Gastrocnemius medialis (tissue), 4 donors: Measurements from ENCODE around the gene DNAJC18. TPM values are rescaled to one million over a fixed set of nuclear protein-coding genes. Genes with fewer than 3 reads are reported as not detected.

Source experiments
- ATAC-seq, 2 donors: fragments of 150-250 bp; one replicate each; pipeline ENCODE4 v1.9.1; 2016
- DNase-seq, 2 donors: peaks; one replicate each; pipeline ENCODE4 v3.0.0-alpha.2; 2019
- H3K27ac ChIP-seq, 4 donors: fragments of 200-600 bp; sonication (generic); 1 replicate in 1 of 4; 2 replicates in 3 of 4; pipeline ENCODE4 v1.5.1; 2016 to 2018; ENCODE audit warnings: mild to moderate bottlenecking in 2 of 4, moderate library complexity in 1 of 4
- H3K27me3 ChIP-seq, 3 donors: fragments of 200-600 bp; sonication (generic) in 2 of 3; 1 replicate in 1 of 3; 2 replicates in 2 of 3; pipeline versions ENCODE4 v1.5.1 to v1.6.0; 2016 to 2019; ENCODE audit warnings: mild to moderate bottlenecking in 1 of 3, moderate library complexity in 1 of 3
- H3K36me3 ChIP-seq, 2 donors: fragments of 200-600 bp; sonication (generic) in 1 of 2; one replicate each; pipeline ENCODE4 v1.5.1; 2017 to 2018
- H3K4me1 ChIP-seq, 2 donors: fragments of 200-600 bp; sonication (generic) in 1 of 2; one replicate each; pipeline ENCODE4 v1.5.1; 2016 to 2017; ENCODE audit warnings: mild to moderate bottlenecking in 2 of 2
- H3K4me3 ChIP-seq, 4 donors: fragments of 200-600 bp; sonication (generic) in 3 of 4; 1 replicate in 1 of 4; 2 replicates in 3 of 4; pipeline ENCODE4 v1.5.1; 2016 to 2019; ENCODE audit warnings: mild to moderate bottlenecking in 2 of 4
- H3K9me3 ChIP-seq, 3 donors: fragments of 200-600 bp; sonication (generic) in 2 of 3; 1 replicate in 1 of 3; 2 replicates in 2 of 3; pipeline ENCODE4 v1.5.1; 2016 to 2019
- CTCF ChIP-seq, 5 experiments: fragments of 450-650 bp in 3 of 5; fragments of 200-600 bp in 2 of 5; sonication (generic) in 2 of 5; IDR thresholded peaks in 4 of 5; conservative IDR thresholded peaks in 1 of 5; 1 replicate in 4 of 5; 2 replicates in 1 of 5; pipeline ENCODE4 v1.5.1; 2016 to 2019; ENCODE audit warnings: antibody characterized with exemption in 5 of 5, mild to moderate bottlenecking in 3 of 5, moderate library complexity in 3 of 5
- POLR2A ChIP-seq, 2 donors: fragments of 450-650 bp; IDR thresholded peaks; one replicate each; pipeline ENCODE4 v1.6.1; 2017; ENCODE audit warnings: antibody characterized with exemption in 2 of 2, mild to moderate bottlenecking in 2 of 2, moderate library complexity in 2 of 2
- in situ Hi-C, 4 donors: fragments of 200-750 bp; cut with MboI; loops; one replicate each; pipeline versions ENCODE4 v1.15.0 to v1.8.0; 2017; ENCODE audit warnings: low sequenced_read_pairs in 4 of 4
- intact Hi-C: fragments of 100-400 bp; cut with DNase I; formaldehyde crosslinking; loops from one replicate; pipeline ENCODE4 v1.15.1; 2023; ENCODE audit warnings: low total_unique reads
- total RNA-seq, 4 donors: library from RNA; depleted of rRNA; stranded (reverse); fragments of >200 nt; gene quantifications; one replicate each; pipeline versions ENCODE4 v1.1.0 to v1.2.3, GENCODE V29; 2016

The DNAJC18 gene
- total RNA-seq, 4 donors from 2014 or later = 5.1 to 21.7 (median 13.3) TPM

DNA sequence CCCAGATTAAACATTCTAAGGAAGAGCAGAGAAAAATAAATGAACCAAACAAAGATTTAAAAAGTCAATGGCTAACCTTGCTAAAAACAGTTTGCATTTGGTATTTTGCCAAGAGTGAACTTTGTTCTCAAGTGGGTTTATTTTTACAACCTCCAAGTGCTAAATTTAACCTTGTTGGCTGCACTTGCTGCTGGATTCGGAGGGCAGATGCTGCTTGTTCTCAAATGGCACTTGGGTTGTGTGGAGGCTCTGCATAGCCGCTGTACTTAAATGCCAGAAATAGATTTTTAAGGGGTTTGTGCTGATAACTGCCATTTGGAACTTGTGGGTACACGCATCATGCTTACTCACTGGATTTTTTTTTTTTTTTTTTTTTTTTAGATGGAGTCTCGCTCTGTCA, 22.1 kb downstream of the DNAJC18 start:
- intact Hi-C loops = loop anchor here (5.0 to 10.0 kb wide), 3 partner anchors 145 to 268 kb away; partner anchors contain the start of gene UBE2D2
- H3K36me3 ChIP-seq = peaks cover 0 to 11% of the 10 kb centered on the region in 2 donors
- peak overlapping the region; percentile 83 to 90 (median 87) for H3K27ac ChIP-seq
- H3K27me3 ChIP-seq = no peaks in the 10 kb centered on the region
- no peaks in the 10 kb centered on the region for H3K9me3 ChIP-seq
- TF ChIP-seq POLR2A (IDR thresholded peaks at IDR 0.05) = no peak
- TF ChIP-seq CTCF (IDR thresholded peaks at IDR 0.05 in 4 of 5, conservative IDR thresholded peaks at IDR 0.05 in 1 of 5) = no peak
- ATAC-seq = peak; percentile 69 to 79
- in situ Hi-C loops = loop anchor here in 1 of 4 donors (5.0 kb wide), 1 partner anchor 100 kb away; no protein-coding TSS in a partner anchor
- H3K4me3 ChIP-seq = no peak overlapping the region
- DNase-seq = peak; percentile 64 to 79
- peaks cover 58 to 61% of the 10 kb centered on the region in 2 donors for H3K4me1 ChIP-seq

- TF ChIP-seq POLR2A (IDR thresholded peaks at IDR 0.05) (no peak), CTCF (IDR thresholded peaks at IDR 0.05 in 4 of 5, conservative IDR thresholded peaks at IDR 0.05 in 1 of 5) (no peak)
- H3K36me3 ChIP-seq = peaks cover 0 to 11% of the 10 kb centered on the region in 2 donors
- intact Hi-C loops (loop anchor here (5.0 to 10.0 kb wide), 3 partner anchors 146 to 268 kb away; partner anchors contain the start of gene UBE2D2), in situ Hi-C loops (loop anchor here in 1 of 4 donors (5.0 kb wide), 1 partner anchor 101 kb away; no protein-coding TSS in a partner anchor)
- no peaks in the 10 kb centered on the region for H3K27me3 ChIP-seq
- no peaks in the 10 kb centered on the region for H3K9me3 ChIP-seq
- H3K27ac ChIP-seq = peak overlapping the region; percentile 83 to 90 (median 87)
- peaks cover 58 to 61% of the 10 kb centered on the region in 2 donors for H3K4me1 ChIP-seq
- H3K4me3 ChIP-seq = no peak overlapping the region
- DNase-seq (peak; percentile 53 to 54), ATAC-seq (peak; percentile 15 to 31)
Observed at GRCh38 chr5:139416651-139417050, 22.7 kb downstream of the DNAJC18 start.

GRCh38 chr5:139415869-139416268, 23.5 kb downstream of the DNAJC18 start:
- in situ Hi-C loops (loop anchor here in 1 of 4 donors (5.0 kb wide), 1 partner anchor 101 kb away; no protein-coding TSS in a partner anchor), intact Hi-C loops (loop anchor here (5.0 to 10.0 kb wide), 3 partner anchors 146 to 269 kb away; partner anchors contain the start of gene UBE2D2)
- H3K4me1 ChIP-seq = peaks cover 63 to 64% of the 10 kb centered on the region in 2 donors
- no peaks in the 10 kb centered on the region for H3K27me3 ChIP-seq
- TF ChIP-seq CTCF (IDR thresholded peaks at IDR 0.05 in 4 of 5, conservative IDR thresholded peaks at IDR 0.05 in 1 of 5) = no peak
- no peak for TF ChIP-seq POLR2A (IDR thresholded peaks at IDR 0.05)
- ATAC-seq (no peak), DNase-seq (no peak)
- no peak overlapping the region for H3K4me3 ChIP-seq
- H3K27ac ChIP-seq = peak overlapping the region; percentile 83 to 90 (median 87)
- no peaks in the 10 kb centered on the region for H3K9me3 ChIP-seq
- peaks cover 0 to 3% of the 10 kb centered on the region in 2 donors for H3K36me3 ChIP-seq

GRCh38 chr5:139415221-139415861, 24.0 kb downstream of the DNAJC18 start:
- TF ChIP-seq POLR2A (IDR thresholded peaks at IDR 0.05) = no peak
- Histone ChIP-seq H3K27ac (peak overlapping the region; percentile 83 to 90 (median 87)), H3K4me1 (peaks cover 68 to 69% of the 10 kb centered on the region in 2 donors), H3K4me3 (no peak overlapping the region), H3K36me3 (no peaks in the 10 kb centered on the region), H3K27me3 (no peaks in the 10 kb centered on the region), H3K9me3 (no peaks in the 10 kb centered on the region)
- peak; percentile 49 to 79 for DNase-seq
- intact Hi-C loops (loop anchor here (5.0 to 10.0 kb wide), 3 partner anchors 147 to 269 kb away; partner anchors contain the start of gene UBE2D2), in situ Hi-C loops (loop anchor here in 1 of 4 donors (5.0 kb wide), 1 partner anchor 102 kb away; no protein-coding TSS in a partner anchor)
- ATAC-seq = peak; percentile 27 to 42
